Measurements from ENCODE around the gene QRICH2.

The QRICH2 gene

DNA sequence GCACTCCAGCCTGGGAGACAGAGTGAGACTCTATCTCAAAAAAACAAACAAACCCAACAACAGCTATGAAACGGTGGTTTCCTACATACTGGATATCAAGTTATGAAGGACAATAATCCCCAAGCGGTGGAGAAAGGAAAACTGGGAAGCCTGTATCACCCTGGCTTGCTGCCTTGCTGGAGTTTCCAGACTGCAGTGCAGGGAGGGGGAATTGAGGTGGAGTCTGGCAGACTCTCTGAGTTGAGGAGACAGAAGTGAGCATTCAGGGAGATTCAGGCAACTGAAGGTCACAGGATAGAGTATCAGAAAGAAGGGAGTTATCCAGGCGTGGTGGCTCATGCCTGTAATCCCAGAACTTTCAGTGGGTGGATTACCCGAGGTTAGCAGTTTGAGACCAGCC, 11.9 kb downstream of the QRICH2 start:
- H3K9ac ChIP-seq (ENCODE audit: low read depth, low read length) = no peak overlapping the region
- H3K9me3 ChIP-seq (ENCODE audit: control insufficient read depth, insufficient read depth, low read length) = no peaks in the 10 kb centered on the region
- H3K27ac ChIP-seq (ENCODE audit: low read depth, low read length) = no peak overlapping the region
- no peaks in the 10 kb centered on the region; the same call in 1 of the 2 replicates for H3K36me3 ChIP-seq (ENCODE audit: control insufficient read depth, insufficient read depth, low read length)
- no peaks in the 10 kb centered on the region for H3K4me1 ChIP-seq (ENCODE audit: control insufficient read depth, insufficient read depth, low read length)
- H3K4me3 ChIP-seq (ENCODE audit: low read depth, low read length) = no peak overlapping the region
- H3K27me3 ChIP-seq (ENCODE audit: control insufficient read depth, insufficient read depth, low read length) = no peaks in the 10 kb centered on the region

GRCh38 chr17:76293106-76293505, 15.0 kb downstream of the QRICH2 start:
- no peaks in the 10 kb centered on the region for H3K27me3 ChIP-seq (ENCODE audit: control insufficient read depth, insufficient read depth, low read length)

GRCh38 chr17:76292567-76292966, 15.5 kb downstream of the QRICH2 start:
- H3K9me3 ChIP-seq (ENCODE audit: control insufficient read depth, insufficient read depth, low read length) = no peaks in the 10 kb centered on the region
- no peaks in the 10 kb centered on the region for H3K27me3 ChIP-seq (ENCODE audit: control insufficient read depth, insufficient read depth, low read length)
- no peak overlapping the region for H3K27ac ChIP-seq (ENCODE audit: low read depth, low read length)
- H3K36me3 ChIP-seq (ENCODE audit: control insufficient read depth, insufficient read depth, low read length) = no peaks in the 10 kb centered on the region; the same call in 1 of the 2 replicates
- H3K4me1 ChIP-seq (ENCODE audit: control insufficient read depth, insufficient read depth, low read length) = no peaks in the 10 kb centered on the region
- no peak overlapping the region for H3K4me3 ChIP-seq (ENCODE audit: low read depth, low read length)
- H3K9ac ChIP-seq (ENCODE audit: low read depth, low read length) = no peak overlapping the region

More at GRCh38 chr17:76293106-76293505, 15.0 kb downstream of the QRICH2 start:
- H3K9ac ChIP-seq (ENCODE audit: low read depth, low read length) = no peak overlapping the region
- H3K27ac ChIP-seq (ENCODE audit: low read depth, low read length) = no peak overlapping the region
- H3K36me3 ChIP-seq (ENCODE audit: control insufficient read depth, insufficient read depth, low read length) = no peaks in the 10 kb centered on the region; the same call in 1 of the 2 replicates
- H3K9me3 ChIP-seq (ENCODE audit: control insufficient read depth, insufficient read depth, low read length) = no peaks in the 10 kb centered on the region
- no peaks in the 10 kb centered on the region for H3K4me1 ChIP-seq (ENCODE audit: control insufficient read depth, insufficient read depth, low read length)
- no peak overlapping the region for H3K4me3 ChIP-seq (ENCODE audit: low read depth, low read length)

- no peaks in the 10 kb centered on the region for H3K27me3 ChIP-seq (ENCODE audit: control insufficient read depth, insufficient read depth, low read length)
- H3K9me3 ChIP-seq (ENCODE audit: control insufficient read depth, insufficient read depth, low read length) = no peaks in the 10 kb centered on the region
- no peak overlapping the region for H3K4me3 ChIP-seq (ENCODE audit: low read depth, low read length)
- H3K36me3 ChIP-seq (ENCODE audit: control insufficient read depth, insufficient read depth, low read length) = no peaks in the 10 kb centered on the region
- H3K9ac ChIP-seq (ENCODE audit: low read depth, low read length) = no peak overlapping the region
- H3K27ac ChIP-seq (ENCODE audit: low read depth, low read length) = no peak overlapping the region
- no peaks in the 10 kb centered on the region for H3K4me1 ChIP-seq (ENCODE audit: control insufficient read depth, insufficient read depth, low read length)
These were observed 26.3 kb downstream of the QRICH2 start for GRCh38 chr17:76281573-76282371.

- Histone ChIP-seq H3K36me3 (ENCODE audit: control insufficient read depth, insufficient read depth, low read length) (no peaks in the 10 kb centered on the region), H3K9ac (ENCODE audit: low read depth, low read length) (no peak overlapping the region), H3K27ac (ENCODE audit: low read depth, low read length) (no peak overlapping the region), H3K4me1 (ENCODE audit: control insufficient read depth, insufficient read depth, low read length) (no peaks in the 10 kb centered on the region), H3K9me3 (ENCODE audit: control insufficient read depth, insufficient read depth, low read length) (no peaks in the 10 kb centered on the region), H3K27me3 (ENCODE audit: control insufficient read depth, insufficient read depth, low read length) (no peaks in the 10 kb centered on the region), H3K4me3 (ENCODE audit: low read depth, low read length) (no peak overlapping the region)
These were observed 27.4 kb downstream of the QRICH2 start for GRCh38 chr17:76280650-76281049.

GRCh38 chr17:76279742-76280287, 28.3 kb downstream of the QRICH2 start:
- Histone ChIP-seq H3K9me3 (ENCODE audit: control insufficient read depth, insufficient read depth, low read length) (no peaks in the 10 kb centered on the region), H3K4me1 (ENCODE audit: control insufficient read depth, insufficient read depth, low read length) (no peaks in the 10 kb centered on the region), H3K36me3 (ENCODE audit: control insufficient read depth, insufficient read depth, low read length) (no peaks in the 10 kb centered on the region), H3K27ac (ENCODE audit: low read depth, low read length) (no peak overlapping the region), H3K9ac (ENCODE audit: low read depth, low read length) (no peak overlapping the region), H3K27me3 (ENCODE audit: control insufficient read depth, insufficient read depth, low read length) (no peaks in the 10 kb centered on the region), H3K4me3 (ENCODE audit: low read depth, low read length) (no peak overlapping the region)

- Histone ChIP-seq H3K27me3 (ENCODE audit: control insufficient read depth, insufficient read depth, low read length) (no peaks in the 10 kb centered on the region), H3K36me3 (ENCODE audit: control insufficient read depth, insufficient read depth, low read length) (no peaks in the 10 kb centered on the region), H3K9ac (ENCODE audit: low read depth, low read length) (no peak overlapping the region), H3K9me3 (ENCODE audit: control insufficient read depth, insufficient read depth, low read length) (no peaks in the 10 kb centered on the region), H3K4me3 (ENCODE audit: low read depth, low read length) (no peak overlapping the region), H3K4me1 (ENCODE audit: control insufficient read depth, insufficient read depth, low read length) (no peaks in the 10 kb centered on the region), H3K27ac (ENCODE audit: low read depth, low read length) (no peak overlapping the region)
These were observed 28.9 kb downstream of the QRICH2 start for GRCh38 chr17:76278952-76279741.

- Histone ChIP-seq H3K4me3 (ENCODE audit: low read depth, low read length) (no peak overlapping the region), H3K27me3 (ENCODE audit: control insufficient read depth, insufficient read depth, low read length) (no peaks in the 10 kb centered on the region), H3K9ac (ENCODE audit: low read depth, low read length) (no peak overlapping the region), H3K36me3 (ENCODE audit: control insufficient read depth, insufficient read depth, low read length) (no peaks in the 10 kb centered on the region), H3K27ac (ENCODE audit: low read depth, low read length) (no peak overlapping the region), H3K9me3 (ENCODE audit: control insufficient read depth, insufficient read depth, low read length) (no peaks in the 10 kb centered on the region), H3K4me1 (ENCODE audit: control insufficient read depth, insufficient read depth, low read length) (no peaks in the 10 kb centered on the region)
These were observed 29.7 kb downstream of the QRICH2 start for GRCh38 chr17:76278268-76278908.

GRCh38 chr17:76277300-76278267, 30.5 kb downstream of the QRICH2 start:
- no peak overlapping the region for H3K27ac ChIP-seq (ENCODE audit: low read depth, low read length)
- H3K9me3 ChIP-seq (ENCODE audit: control insufficient read depth, insufficient read depth, low read length) = no peaks in the 10 kb centered on the region

More at GRCh38 chr17:76277300-76278267, 30.5 kb downstream of the QRICH2 start:
- Histone ChIP-seq H3K4me3 (ENCODE audit: low read depth, low read length) (no peak overlapping the region), H3K27me3 (ENCODE audit: control insufficient read depth, insufficient read depth, low read length) (no peaks in the 10 kb centered on the region), H3K4me1 (ENCODE audit: control insufficient read depth, insufficient read depth, low read length) (no peaks in the 10 kb centered on the region), H3K9ac (ENCODE audit: low read depth, low read length) (no peak overlapping the region), H3K36me3 (ENCODE audit: control insufficient read depth, insufficient read depth, low read length) (no peaks in the 10 kb centered on the region)
